GM12874 (cell line): ENCODE results near the gene KLHL29.

Experiments
- TF ChIP-seq, protein P1 (sequence below): IDR thresholded peaks from 2 replicates; pipeline ENCODE4 v1.5.1; 2011; ENCODE audit warnings: low read depth, mild to moderate bottlenecking, control low read depth, low read length, moderate library complexity; ENCODE audit not compliant: insufficient read depth

KLHL29 gene

DNA sequence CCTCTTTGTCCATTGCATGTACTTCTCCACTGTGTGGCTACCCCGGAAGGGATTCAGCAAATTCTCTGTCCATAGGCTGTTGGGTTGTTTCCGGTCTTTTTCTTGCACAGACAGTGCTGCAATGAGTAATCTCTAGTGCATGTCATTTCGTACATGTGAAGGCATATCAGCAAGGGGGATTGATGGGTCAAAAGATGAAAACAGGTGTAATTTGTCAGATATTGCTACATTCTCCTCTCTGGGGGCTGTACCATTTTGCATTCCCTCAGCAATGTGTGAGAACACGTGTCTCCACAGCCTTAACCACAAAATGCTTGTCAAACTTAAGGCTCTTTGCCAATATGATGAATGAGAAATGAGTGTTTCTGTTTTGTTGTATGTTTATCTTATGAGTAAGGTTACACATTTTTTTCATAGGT is 60.5 kb downstream of the KLHL29 start:
- TF ChIP-seq, protein P1, sequence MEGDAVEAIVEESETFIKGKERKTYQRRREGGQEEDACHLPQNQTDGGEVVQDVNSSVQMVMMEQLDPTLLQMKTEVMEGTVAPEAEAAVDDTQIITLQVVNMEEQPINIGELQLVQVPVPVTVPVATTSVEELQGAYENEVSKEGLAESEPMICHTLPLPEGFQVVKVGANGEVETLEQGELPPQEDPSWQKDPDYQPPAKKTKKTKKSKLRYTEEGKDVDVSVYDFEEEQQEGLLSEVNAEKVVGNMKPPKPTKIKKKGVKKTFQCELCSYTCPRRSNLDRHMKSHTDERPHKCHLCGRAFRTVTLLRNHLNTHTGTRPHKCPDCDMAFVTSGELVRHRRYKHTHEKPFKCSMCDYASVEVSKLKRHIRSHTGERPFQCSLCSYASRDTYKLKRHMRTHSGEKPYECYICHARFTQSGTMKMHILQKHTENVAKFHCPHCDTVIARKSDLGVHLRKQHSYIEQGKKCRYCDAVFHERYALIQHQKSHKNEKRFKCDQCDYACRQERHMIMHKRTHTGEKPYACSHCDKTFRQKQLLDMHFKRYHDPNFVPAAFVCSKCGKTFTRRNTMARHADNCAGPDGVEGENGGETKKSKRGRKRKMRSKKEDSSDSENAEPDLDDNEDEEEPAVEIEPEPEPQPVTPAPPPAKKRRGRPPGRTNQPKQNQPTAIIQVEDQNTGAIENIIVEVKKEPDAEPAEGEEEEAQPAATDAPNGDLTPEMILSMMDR = no peak

GRCh38 chr2:23446916-23447315 is 61.9 kb downstream of the KLHL29 start:
- TF ChIP-seq, protein P1 = no peak

- TF ChIP-seq, protein P1 = no peak
These were observed 62.4 kb downstream of the KLHL29 start for GRCh38 chr2:23447405-23447804.

- TF ChIP-seq, protein P1 = no peak
These were observed 63.9 kb downstream of the KLHL29 start for GRCh38 chr2:23448906-23449305.

DNA sequence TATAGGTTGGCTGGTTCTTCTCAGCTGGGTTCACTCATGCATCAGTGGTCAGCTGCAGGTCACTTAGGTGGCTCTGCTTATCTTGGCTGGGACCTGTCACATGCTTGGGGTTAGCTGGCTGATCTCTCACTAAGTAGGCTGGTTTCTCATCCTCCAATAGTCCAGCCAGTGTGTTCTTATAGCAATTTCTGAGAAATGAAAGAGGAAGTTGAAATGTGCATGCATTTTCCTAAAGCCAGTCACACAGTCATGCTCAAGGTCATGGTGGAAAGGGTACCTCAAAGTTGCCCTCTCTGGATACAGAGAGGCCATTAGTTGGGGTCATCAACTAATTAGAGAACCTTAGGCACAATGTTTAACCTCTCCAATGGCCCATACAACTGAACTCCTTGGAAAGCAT is 64.4 kb downstream of the KLHL29 start:
- TF ChIP-seq, protein P1 = no peak

DNA sequence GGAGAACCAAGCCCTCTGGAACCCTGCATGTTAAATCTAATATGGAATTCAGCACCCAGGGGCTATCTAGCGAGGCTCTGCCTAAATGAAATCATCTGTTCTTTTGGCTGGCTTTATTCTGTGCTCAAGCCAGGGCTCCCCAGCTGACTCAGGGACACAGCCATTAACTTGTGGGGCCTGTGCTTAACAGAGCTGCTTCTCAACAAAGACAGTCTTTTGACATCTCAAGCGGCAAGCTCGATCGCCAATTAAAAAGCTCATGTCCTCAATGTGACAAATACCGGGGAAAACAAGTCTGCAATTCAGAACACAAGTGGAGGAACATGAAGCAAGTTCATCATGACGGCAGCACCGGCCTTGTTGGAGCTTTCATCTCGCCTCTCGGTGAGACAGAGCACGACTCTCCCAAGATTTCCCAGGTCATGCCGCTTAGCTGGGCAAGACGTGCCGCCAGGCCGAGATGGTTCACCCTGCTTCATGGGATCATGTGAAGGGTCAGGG is 64.9 kb downstream of the KLHL29 start:
- TF ChIP-seq, protein P1 = no peak

- TF ChIP-seq, protein P1 = no peak
These were observed 67.4 kb downstream of the KLHL29 start for GRCh38 chr2:23452372-23452771.

DNA sequence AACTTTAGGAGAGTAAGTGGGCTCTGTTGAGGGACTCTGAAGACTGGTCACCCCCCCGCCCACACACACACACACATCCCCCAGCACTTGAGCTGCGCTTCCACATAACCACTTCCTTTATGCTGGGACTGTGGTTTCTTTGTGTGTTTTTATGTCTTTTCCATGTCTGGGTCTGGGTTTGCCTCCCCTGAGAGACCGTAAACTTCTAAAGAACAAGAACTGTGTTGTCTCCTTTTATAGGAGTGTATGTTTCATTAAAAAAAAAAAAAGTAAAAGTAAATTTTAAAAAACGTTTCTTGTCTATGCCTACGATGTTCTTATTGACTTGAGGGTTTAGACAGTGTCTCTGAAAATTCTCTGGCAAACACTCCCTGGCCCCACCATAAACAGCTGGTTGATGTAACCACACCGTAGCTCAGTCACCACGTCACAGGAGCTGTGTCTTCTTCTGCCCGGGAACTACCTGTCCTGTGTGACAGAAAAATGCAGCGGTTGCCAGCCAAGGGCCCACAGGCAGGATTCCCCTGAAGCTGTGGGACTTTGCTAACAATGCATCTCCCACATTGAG is 68.0 kb downstream of the KLHL29 start:
- TF ChIP-seq, protein P1 = no peak
